Peyer's patch (tissue), 4 donors: ENCODE data around the gene NELFCD.

Experiments
- POLR2A ChIP-seq, 2 donors: fragments of 450-650 bp; IDR thresholded peaks; one replicate each; pipeline ENCODE4 v1.5.1; 2017; ENCODE audit warnings: antibody characterized with exemption in 2 of 2, mild to moderate bottlenecking in 2 of 2, moderate library complexity in 2 of 2
- TF ChIP-seq, protein P1 (sequence below), 6 experiments: fragments of 450-650 bp in 4 of 6; fragments of 200-600 bp in 2 of 6; sonication (generic) in 1 of 6; IDR thresholded peaks; one replicate each; pipeline ENCODE4 v1.5.1; 2017 to 2019; ENCODE audit warnings: antibody characterized with exemption in 6 of 6, mild to moderate bottlenecking in 3 of 6, moderate library complexity in 1 of 6

DNA sequence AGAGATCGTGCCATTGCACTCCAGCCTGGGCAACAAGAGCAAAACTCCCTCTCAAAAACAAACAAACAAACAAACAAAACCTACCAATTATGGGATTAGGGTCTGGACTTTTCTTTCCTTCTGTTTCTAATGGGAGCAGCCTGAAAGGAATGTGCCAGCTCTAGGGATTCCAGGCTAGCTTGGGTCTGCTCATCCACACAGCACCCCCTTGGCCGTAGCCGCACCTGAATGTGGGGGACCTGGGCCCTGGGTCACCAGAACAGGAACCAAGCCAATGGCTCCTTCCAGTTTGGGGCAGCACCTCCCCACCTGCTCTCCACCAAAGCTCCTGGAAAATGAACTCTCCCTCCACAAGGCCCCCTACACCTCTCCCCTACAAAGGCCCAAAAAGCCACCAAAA, 19.3 kb downstream of the NELFCD start:
- TF ChIP-seq, protein P1, sequence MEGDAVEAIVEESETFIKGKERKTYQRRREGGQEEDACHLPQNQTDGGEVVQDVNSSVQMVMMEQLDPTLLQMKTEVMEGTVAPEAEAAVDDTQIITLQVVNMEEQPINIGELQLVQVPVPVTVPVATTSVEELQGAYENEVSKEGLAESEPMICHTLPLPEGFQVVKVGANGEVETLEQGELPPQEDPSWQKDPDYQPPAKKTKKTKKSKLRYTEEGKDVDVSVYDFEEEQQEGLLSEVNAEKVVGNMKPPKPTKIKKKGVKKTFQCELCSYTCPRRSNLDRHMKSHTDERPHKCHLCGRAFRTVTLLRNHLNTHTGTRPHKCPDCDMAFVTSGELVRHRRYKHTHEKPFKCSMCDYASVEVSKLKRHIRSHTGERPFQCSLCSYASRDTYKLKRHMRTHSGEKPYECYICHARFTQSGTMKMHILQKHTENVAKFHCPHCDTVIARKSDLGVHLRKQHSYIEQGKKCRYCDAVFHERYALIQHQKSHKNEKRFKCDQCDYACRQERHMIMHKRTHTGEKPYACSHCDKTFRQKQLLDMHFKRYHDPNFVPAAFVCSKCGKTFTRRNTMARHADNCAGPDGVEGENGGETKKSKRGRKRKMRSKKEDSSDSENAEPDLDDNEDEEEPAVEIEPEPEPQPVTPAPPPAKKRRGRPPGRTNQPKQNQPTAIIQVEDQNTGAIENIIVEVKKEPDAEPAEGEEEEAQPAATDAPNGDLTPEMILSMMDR (IDR thresholded peaks at IDR 0.05) = no peak
- TF ChIP-seq POLR2A (IDR thresholded peaks at IDR 0.05) = no peak
